Body of pancreas (tissue), 4 donors: ENCODE results near the gene RGS8. TPM values are rescaled to one million over a fixed set of nuclear protein-coding genes. Genes with fewer than 3 reads are reported as not detected.

Source experiments
- ATAC-seq: fragments of 150-250 bp; one replicate; pipeline ENCODE4 v1.9.1; 2016
- DNase-seq, 4 donors: peaks; one replicate each; pipeline ENCODE4 v3.0.0-alpha.2; 2019
- H3K27ac ChIP-seq, 4 donors: fragments of 200-600 bp; sonication (generic); 1 replicate in 3 of 4; 2 replicates in 1 of 4; pipeline versions ENCODE4 v1.5.1 to v1.6.1; 2016 to 2019; ENCODE audit warnings: mild to moderate bottlenecking in 1 of 4, mixed read lengths in 1 of 4, moderate library complexity in 1 of 4
- H3K27me3 ChIP-seq, 2 donors: fragments of 200-600 bp; sonication (generic); one replicate each; pipeline ENCODE4 v1.6.0; 2016; ENCODE audit warnings: mild to moderate bottlenecking in 1 of 2
- H3K36me3 ChIP-seq, 2 donors: fragments of 200-600 bp; sonication (generic); replicated peaks in 1 of 2; 2 replicates each; pipeline ENCODE4 v1.5.1; 2016; ENCODE audit warnings: low read depth in 2 of 2; ENCODE audit not compliant: insufficient read depth in 1 of 2
- H3K4me1 ChIP-seq: fragments of 200-600 bp; sonication (generic); one replicate; pipeline ENCODE4 v1.6.0; 2016
- H3K4me3 ChIP-seq, 2 donors: fragments of 200-600 bp; sonication (generic); 1 replicate in 1 of 2; 2 replicates in 1 of 2; pipeline ENCODE4 v1.5.1; 2016 to 2019
- H3K9me3 ChIP-seq, 3 donors: fragments of 200-600 bp; sonication (generic); 1 replicate in 2 of 3; 2 replicates in 1 of 3; pipeline ENCODE4 v1.5.1; 2016
- POLR2A ChIP-seq, 3 donors: fragments of 450-650 bp; IDR thresholded peaks; one replicate each; pipeline ENCODE4 v1.6.1; 2016; ENCODE audit warnings: antibody characterized with exemption in 3 of 3, mild to moderate bottlenecking in 2 of 3
- WGBS, 2 donors: methylation state at CpG; one replicate each; pipeline ENCODE4 v1.1.5; 2017; 5-methylcytosine and 5-hydroxymethylcytosine counted together
- intact Hi-C: fragments of 100-400 bp; cut with DNase I; formaldehyde crosslinking; loops from one replicate; pipeline ENCODE4 v1.15.1; 2023
- total RNA-seq, 2 donors: library from RNA; depleted of rRNA; stranded (reverse); fragments of >200 nt; gene quantifications; one replicate each; pipeline ENCODE4 v1.1.0, GENCODE V29; 2016
- TF ChIP-seq, protein P1 (sequence below), 7 experiments: fragments of 450-650 bp in 4 of 7; fragments of 200-600 bp in 3 of 7; sonication (generic) in 3 of 7; IDR thresholded peaks; one replicate each; pipeline ENCODE4 v1.5.1; 2016 to 2019; ENCODE audit warnings: antibody characterized with exemption in 7 of 7

Gene RGS8
- total RNA-seq, 2 donors from 2014 or later: not detected

DNA sequence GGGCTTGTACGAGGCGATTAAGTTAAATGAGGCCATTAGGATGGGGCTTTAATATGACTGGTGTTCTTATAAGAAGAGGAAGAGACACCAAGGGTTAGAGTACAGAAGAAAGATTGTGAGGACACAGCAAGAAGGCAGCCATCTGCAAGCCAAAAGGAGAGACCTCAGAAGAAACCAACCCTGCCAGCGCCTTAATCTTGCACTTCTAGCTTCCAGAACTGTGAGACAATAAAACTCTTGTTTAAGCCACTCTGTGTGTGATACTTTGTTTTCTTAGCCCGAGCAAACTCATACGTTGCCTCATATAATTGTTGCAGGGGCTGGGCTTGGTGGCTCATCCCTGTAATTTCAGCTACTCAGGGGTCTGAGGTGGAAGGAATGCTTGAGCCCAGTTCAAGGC, 46.6 kb downstream of the RGS8 start:
- 63 to 80% methylated on average over 5 of the region's 5 CpGs for whole genome bisulfite sequencing, 2 donors
- intact Hi-C loops: no loop called here
- no peaks in the 10 kb centered on the region for H3K36me3 ChIP-seq
- DNase-seq (no peak), ATAC-seq (no peak)
- no peaks in the 10 kb centered on the region for H3K4me1 ChIP-seq
- no peak overlapping the region for H3K27ac ChIP-seq
- no peaks in the 10 kb centered on the region for H3K27me3 ChIP-seq
- no peaks in the 10 kb centered on the region for H3K9me3 ChIP-seq
- H3K4me3 ChIP-seq: no peak overlapping the region
- TF ChIP-seq, protein P1, sequence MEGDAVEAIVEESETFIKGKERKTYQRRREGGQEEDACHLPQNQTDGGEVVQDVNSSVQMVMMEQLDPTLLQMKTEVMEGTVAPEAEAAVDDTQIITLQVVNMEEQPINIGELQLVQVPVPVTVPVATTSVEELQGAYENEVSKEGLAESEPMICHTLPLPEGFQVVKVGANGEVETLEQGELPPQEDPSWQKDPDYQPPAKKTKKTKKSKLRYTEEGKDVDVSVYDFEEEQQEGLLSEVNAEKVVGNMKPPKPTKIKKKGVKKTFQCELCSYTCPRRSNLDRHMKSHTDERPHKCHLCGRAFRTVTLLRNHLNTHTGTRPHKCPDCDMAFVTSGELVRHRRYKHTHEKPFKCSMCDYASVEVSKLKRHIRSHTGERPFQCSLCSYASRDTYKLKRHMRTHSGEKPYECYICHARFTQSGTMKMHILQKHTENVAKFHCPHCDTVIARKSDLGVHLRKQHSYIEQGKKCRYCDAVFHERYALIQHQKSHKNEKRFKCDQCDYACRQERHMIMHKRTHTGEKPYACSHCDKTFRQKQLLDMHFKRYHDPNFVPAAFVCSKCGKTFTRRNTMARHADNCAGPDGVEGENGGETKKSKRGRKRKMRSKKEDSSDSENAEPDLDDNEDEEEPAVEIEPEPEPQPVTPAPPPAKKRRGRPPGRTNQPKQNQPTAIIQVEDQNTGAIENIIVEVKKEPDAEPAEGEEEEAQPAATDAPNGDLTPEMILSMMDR (IDR thresholded peaks at IDR 0.05): no peak

DNA sequence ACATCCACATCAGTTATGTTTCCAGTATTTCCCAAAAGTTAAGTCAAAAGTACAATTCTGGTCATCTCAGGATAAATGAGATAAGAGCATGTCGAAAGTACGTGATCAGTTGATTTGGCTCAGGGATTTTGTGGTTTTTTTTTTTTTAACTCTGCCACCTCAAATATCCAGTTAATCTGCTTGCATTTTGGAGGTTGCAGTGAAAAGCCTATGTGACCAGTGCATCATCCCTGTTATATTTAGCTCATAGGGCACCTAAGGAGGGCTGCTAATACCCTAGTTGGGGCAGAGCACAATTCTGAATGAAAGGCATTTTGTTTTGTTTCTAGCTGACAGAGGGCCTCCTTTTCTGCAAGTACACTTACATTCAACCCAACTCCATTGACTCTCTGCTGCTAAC, 48.5 kb downstream of the RGS8 start:
- WGBS, 2 donors: 42 to 59% methylated on average over 2 of the region's 2 CpGs
- no peaks in the 10 kb centered on the region for H3K4me1 ChIP-seq
- intact Hi-C loops: no loop called here
- no peaks in the 10 kb centered on the region for H3K36me3 ChIP-seq
- DNase-seq: no peak
- no peaks in the 10 kb centered on the region for H3K27me3 ChIP-seq
- no peak for ATAC-seq
- no peak overlapping the region for H3K27ac ChIP-seq
- no peak overlapping the region for H3K4me3 ChIP-seq
- H3K9me3 ChIP-seq: no peaks in the 10 kb centered on the region
- no peak for TF ChIP-seq POLR2A (IDR thresholded peaks at IDR 0.05)
- TF ChIP-seq, protein P1 (IDR thresholded peaks at IDR 0.05): no peak

Other genes with a start within 250 kb of the RGS8 start
- gene RGSL1, start 234.4 kb downstream of the RGS8 start, total RNA-seq: not detected
- gene RNASEL, start 95.3 kb downstream of the RGS8 start, total RNA-seq: 1 to 10 TPM in 1 of 2 donors, under 1 TPM in 1; 0.33 to 6.0 TPM
- 1 to 10 TPM; 2.6 to 3.9 TPM for gene RGS16, start 80.2 kb downstream of the RGS8 start, total RNA-seq
- 1 to 10 TPM in 1 of 2 donors, under 1 TPM in 1; 0.99 to 2.6 TPM for gene NPL, start 105.2 kb upstream of the RGS8 start, total RNA-seq
- 10 to 100 TPM; 38.4 to 67.9 TPM for gene DHX9, start 154.8 kb upstream of the RGS8 start, total RNA-seq